ENCODE data around the gene IGFLR1. TPM values are rescaled to one million over a fixed set of nuclear protein-coding genes. Genes with fewer than 3 reads are reported as not detected.

IGFLR1 gene
- total and polyA plus RNA-seq, 9 of the 15 experiments (the other 6 are each of a cell fraction or from before 2014, with no cell fraction given) = 1.0 to 14.3 (median 4.6) TPM

- TF ChIP-seq REST (IDR thresholded peaks at IDR 0.05; ENCODE audit: borderline replicate concordance) (peak; percentile 99), REST (CRISPR knock-in tag; IDR thresholded peaks at IDR 0.05; ENCODE audit: low read depth) (peak; percentile 93), HDAC2 (IDR thresholded peaks at IDR 0.05) (peak; percentile 97), ZNF740 (CRISPR knock-in tag; IDR thresholded peaks at IDR 0.05) (0 out of 2 replicates have a peak, but pooled peaks have one; percentile 14), ZNF740 (tag; IDR thresholded peaks at IDR 0.05) (no peak), ZNF431 (CRISPR knock-in tag; IDR thresholded peaks at IDR 0.05) (peak; percentile 83), ZNF436 (CRISPR knock-in tag; IDR thresholded peaks at IDR 0.05) (no peak), ADNP (tag; IDR thresholded peaks at IDR 0.05) (no peak), NBN (IDR thresholded peaks at IDR 0.05; ENCODE audit: low read depth) (no peak), SMAD4 (CRISPR knock-in tag; conservative IDR thresholded peaks at IDR 0.05) (no peak), MYC (IDR thresholded peaks at IDR 0.05; ENCODE audit: low read depth, low read length) (peak; percentile 57; the same call in 1 of the 2 replicates), MYC (CRISPR knock-in tag; IDR thresholded peaks at IDR 0.05; ENCODE audit: borderline replicate concordance, low read depth) (no peak), ZNF224 (CRISPR knock-in tag; IDR thresholded peaks at IDR 0.05) (peak; percentile 63; the same call in 1 of the 2 replicates), KAT7 (CRISPR knock-in tag; IDR thresholded peaks at IDR 0.05; ENCODE audit: borderline replicate concordance) (no peak), ZNF239 (CRISPR knock-in tag; IDR thresholded peaks at IDR 0.05) (no peak), MNT (conservative IDR thresholded peaks at IDR 0.05) (peak; percentile 80 to 84), TEAD1 (CRISPR knock-in tag; IDR thresholded peaks at IDR 0.05) (peak in 1 of 2 experiments; percentile 91; a peak in 1 of 4 replicates), E2F5 (CRISPR knock-in tag; IDR thresholded peaks at IDR 0.05) (peak; percentile 74; the same call in 1 of the 2 replicates)
Observed at GRCh38 chr19:35704218-35704617, 38.0 kb downstream of the IGFLR1 start, which contains the start of gene ZBTB32 (continued).
